Measurements from ENCODE around the gene STIL.
"Not testable (repeated sequence)": the region's sequence is repeated elsewhere in the genome, so short reads cannot be mapped to it uniquely, and the experiment has no call there.

The STIL gene

DNA sequence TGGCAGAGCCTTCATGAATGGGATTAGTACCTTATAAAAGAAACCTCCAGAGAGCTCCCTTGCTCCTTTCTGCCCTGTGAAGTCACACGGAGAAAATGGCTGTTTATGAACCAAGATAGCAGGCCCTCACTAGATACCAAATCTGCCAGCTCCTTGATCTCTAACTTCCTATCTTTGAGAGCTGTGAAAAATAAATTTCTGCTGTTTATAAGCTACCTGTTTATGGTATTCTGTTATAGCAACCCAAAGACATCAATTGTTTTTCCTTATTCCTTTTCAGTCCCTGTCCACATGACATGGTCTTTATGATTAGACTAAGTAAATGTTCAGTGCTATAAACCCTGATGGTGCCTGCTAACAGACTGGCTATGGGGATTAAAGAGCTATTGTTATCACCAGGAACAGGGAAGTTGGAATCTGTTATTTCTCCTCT, 9.7 kb upstream of the STIL start:
- DNase-seq (ENCODE audit: low spot score) = no peak
- FAIRE-seq = no peak

GRCh38 chr1:47319968-47320367, 6.0 kb upstream of the STIL start:
- FAIRE-seq; DNase-seq (ENCODE audit: low spot score): not testable (repeated sequence)

GRCh38 chr1:47317841-47318240, 3.9 kb upstream of the STIL start:
- FAIRE-seq = no peak
- no peak for DNase-seq (ENCODE audit: low spot score)

DNA sequence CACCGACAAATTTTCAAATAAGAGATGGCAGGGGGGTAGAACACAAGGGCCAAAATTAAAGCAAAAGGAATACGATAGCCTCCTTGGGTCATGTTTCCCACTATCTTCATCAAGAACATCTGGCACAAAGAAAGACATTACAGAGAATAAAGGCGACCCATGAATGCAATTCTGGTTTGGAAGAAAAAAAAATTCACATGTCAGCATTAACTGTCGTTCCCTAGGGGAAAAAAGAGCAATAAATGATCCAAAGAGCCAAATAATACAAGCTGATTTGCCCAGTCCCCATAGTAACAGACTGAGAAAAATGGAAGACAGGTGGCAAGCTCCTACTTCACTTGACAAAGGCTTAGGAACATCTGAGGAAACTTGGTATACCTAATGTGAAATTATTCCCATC, 4.5 kb downstream of the STIL start:
- DNase-seq (ENCODE audit: low spot score) (no peak), FAIRE-seq (no peak)

- FAIRE-seq (no peak), DNase-seq (ENCODE audit: low spot score) (no peak)
These were observed 11.5 kb downstream of the STIL start for GRCh38 chr1:47302472-47302871.

DNA sequence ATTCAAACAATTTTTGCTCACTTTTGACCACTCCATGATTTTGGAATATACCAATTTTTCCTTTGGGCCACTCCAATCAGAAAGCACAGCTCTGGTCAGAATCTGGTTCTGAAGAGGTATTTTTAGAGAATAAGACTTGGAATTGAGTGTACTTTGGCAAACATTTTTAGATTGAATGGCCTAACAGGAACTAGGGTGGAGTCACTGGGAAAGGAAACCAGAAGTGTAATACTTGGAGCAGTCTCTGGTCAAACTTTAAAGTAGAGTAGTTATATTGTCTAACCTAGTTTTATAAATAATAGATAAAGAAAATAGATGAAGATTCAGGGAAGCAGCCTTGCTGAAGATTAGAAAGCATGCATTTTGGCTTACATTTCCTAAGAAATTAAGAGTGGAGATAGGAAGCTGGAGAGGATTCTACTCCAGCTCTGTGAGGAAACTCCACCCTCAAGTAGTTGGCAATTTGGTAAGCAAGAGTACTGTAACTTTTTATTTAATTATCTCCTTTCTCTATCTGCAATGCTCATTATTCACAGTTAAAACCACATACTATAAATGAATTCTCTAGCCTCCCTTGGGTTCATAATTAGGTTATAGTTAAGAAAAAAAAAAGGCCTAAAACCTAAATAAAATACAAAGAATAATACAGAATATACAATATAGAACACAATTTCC, 15.8 kb downstream of the STIL start:
- no peak for DNase-seq (ENCODE audit: low spot score)
- no peak for FAIRE-seq

- FAIRE-seq (no peak), DNase-seq (ENCODE audit: low spot score) (no peak)
These were observed 18.4 kb downstream of the STIL start for GRCh38 chr1:47295579-47295978.

GRCh38 chr1:47294863-47295262, 19.1 kb downstream of the STIL start:
- not testable (repeated sequence) for DNase-seq (ENCODE audit: low spot score); FAIRE-seq

- FAIRE-seq; DNase-seq (ENCODE audit: low spot score): not testable (repeated sequence)
These were observed 25.8 kb downstream of the STIL start for GRCh38 chr1:47288116-47288515.

- FAIRE-seq = no peak
- no peak for DNase-seq (ENCODE audit: low spot score)
These were observed 33.8 kb downstream of the STIL start for GRCh38 chr1:47280142-47280541.

- FAIRE-seq (no peak), DNase-seq (ENCODE audit: low spot score) (no peak)
These were observed 37.1 kb downstream of the STIL start for GRCh38 chr1:47276850-47277249.

DNA sequence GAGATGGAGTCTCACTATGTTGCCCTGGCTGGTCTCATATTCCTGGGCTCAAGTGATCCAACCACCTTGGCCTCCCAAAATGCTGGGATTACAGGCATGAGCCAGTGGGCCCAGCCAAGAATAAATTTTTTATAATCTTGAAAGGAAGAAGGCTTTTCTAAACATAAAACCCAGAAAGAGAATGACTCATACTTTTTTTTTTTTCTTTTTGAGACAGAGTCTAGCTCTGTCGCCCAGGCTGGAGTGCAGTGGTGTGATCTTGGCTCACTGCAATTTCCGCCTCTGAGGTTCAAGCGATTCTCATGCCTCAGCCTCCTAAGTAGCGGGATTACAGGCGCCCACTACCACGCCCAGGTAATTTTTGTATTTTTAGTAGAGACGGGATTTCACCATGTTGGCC, 38.1 kb downstream of the STIL start:
- not testable (repeated sequence) for DNase-seq (ENCODE audit: low spot score); FAIRE-seq

DNA sequence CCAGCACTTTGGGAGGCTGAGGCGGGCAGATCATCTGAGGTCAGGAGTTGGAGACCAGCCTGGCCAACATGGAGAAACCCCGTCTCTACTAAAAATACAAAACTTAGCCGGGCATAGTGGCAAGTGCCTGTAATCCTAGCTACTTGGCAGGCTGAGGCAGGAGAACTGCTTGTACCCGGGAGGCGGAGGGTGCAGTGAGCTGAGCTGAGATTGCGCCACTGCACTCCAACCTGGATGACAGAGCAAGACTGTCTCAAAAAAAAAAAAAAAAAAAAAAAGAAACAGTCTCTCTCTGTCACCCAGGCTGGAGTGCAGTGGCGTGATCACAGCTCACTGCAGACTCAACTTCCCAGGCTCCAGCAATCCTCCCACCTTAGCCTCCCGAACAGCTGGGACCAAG, 48.4 kb downstream of the STIL start:
- not testable (repeated sequence) for DNase-seq (ENCODE audit: low spot score); FAIRE-seq

DNA sequence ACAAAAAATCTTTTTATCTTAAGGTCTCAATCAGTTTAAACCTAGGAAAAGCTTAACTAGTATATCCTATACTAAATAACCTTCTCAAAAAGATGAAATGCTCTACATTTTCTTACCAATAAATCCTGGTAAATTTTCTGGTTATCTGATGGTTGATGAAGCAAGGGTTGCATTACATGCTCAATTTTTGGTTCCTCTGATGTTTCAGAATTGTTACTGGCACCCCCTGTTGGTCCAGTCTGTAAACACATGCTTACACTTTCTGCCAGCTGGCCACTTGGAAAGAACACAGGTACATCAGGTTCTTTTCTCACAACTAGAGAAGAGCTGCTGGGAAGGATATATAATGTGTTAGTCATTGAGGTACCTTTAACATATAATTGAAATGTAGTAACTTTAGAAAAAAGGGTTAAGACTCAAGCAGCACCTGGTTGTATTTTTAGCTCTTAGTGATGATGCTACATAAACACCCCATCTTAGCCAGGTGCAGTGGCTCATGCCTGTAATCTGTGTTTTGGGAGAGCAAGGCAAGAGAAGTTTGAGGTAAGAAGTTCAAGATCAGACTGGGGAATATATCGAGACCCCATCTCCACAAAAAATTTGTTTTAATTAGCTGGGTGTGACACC, 51.0 kb downstream of the STIL start:
- DNase-seq (ENCODE audit: low spot score) = peak; percentile 37
- FAIRE-seq = no peak

GRCh38 chr1:47257224-47257623, 56.7 kb downstream of the STIL start:
- FAIRE-seq (no peak), DNase-seq (ENCODE audit: low spot score) (no peak)

DNA sequence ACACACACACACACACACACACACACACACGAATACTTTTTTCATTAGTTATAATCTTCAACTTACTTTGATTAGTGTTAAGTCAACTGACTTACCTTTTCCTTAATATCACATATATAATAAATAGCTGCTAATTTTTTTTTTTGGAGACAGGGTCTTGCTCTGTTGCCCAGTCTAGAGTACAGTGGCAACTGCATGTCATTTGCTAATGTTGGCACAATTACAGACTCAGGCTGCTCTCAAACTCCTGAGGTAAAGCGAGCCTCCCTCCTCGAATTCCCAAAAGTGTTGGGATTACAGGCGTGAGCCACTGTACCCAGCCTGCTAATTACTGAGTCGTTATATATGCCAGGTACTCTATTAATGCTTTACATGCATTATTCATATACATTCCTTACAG, 61.2 kb downstream of the STIL start:
- no peak for DNase-seq (ENCODE audit: low spot score)
- FAIRE-seq = no peak

DNA sequence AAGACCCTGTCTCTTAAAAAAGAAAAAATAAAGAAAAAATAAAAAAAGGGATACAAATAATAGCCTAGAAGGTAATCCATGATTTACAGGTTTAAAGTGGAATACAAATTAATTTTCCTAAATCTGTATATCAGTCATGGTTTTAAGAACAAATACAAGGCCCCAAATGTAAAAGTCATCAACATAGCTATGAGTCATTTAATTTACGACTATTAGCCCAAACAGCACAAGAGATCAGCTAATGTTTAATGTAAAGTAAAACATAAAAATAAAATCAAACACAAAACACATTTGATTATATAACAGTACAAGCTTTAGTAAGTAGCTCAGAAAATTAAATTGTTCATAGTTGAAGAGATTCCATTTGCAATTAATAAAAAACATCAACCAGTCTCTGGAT, 61.6 kb downstream of the STIL start:
- FAIRE-seq (no peak), DNase-seq (ENCODE audit: low spot score) (no peak)

- no peak for DNase-seq (ENCODE audit: low spot score)
- FAIRE-seq = no peak
These were observed 64.2 kb downstream of the STIL start for GRCh38 chr1:47249755-47250154.

- DNase-seq (ENCODE audit: low spot score) = no peak
- no peak for FAIRE-seq
These were observed 69.5 kb downstream of the STIL start for GRCh38 chr1:47244339-47244862.

DNA sequence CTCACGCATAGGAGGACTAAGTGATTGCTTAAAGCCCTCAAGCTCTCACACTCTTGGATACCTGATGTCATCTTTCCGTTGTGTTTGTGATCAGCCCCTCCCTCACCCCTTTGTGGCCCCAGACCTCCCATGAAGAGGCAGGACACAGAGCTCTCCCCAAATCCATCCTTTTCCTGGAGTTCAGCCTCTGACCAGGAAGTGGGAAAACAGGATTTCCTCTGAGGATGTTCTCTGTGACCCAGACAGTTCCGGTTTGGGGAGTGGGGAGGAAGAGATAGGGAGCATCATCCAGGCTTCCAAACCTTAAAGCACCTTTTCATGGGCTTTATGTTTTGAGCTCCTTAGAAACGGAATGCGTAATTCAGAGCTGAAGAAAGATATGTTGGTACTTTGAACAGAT, 70.0 kb downstream of the STIL start:
- FAIRE-seq = no peak

DNA sequence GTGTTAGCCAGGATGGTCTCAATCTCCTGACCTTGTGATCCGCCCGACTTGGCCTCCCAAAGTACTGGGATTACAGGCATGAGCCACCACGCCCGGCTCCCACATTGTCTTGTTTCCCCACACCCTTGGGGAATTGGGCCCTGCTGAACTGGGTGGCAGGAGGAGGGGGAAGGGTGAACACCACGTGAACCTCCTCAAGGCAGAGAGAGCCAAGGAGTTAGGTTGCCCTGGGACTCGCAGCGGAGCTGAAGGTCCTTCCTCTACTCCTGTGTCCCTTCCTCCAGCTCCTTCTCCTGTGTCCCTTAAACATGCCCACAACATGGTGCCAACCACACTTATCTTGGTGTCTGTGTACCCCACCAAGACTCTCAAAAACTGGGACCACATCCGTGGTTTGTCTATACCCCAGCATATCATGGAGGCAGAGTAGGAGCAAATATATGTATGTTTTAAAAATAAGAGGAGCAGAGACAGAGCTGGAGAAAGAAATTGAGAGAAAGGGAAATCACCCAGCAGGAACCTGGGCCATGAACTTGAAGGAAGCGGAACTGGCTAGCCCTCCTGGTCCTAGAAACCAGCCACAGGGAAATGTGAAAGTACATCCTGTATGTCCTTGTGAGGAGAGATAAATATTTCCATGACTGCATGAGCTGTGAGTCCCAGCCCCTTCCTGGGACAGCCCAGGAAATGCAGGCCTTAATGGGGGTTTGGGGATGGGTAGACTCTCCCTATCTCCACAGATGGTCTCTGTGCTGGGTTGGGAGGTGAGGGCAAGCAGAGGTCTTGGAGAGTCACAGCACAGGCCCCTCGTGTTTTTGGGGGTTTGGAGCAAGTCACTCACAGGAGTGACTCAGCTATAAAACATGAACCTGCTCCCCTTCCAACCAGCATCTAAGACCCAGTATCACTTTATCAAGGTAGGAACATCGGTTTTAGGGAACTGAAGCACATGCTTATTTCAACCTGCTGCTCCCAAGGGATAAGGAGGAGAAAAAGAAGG, 72.5 kb downstream of the STIL start:
- FAIRE-seq = no peak
- no peak for DNase-seq (ENCODE audit: low spot score)

More for the DNA sequence above, 70.0 kb downstream of the STIL start:
- no peak for DNase-seq (ENCODE audit: low spot score)

Data from urothelium cell line (cell line).